ENCODE measurements around the gene ARPC5L. TPM values are rescaled to one million over a fixed set of nuclear protein-coding genes. Genes with fewer than 3 reads are reported as not detected.
A peak's percentile ranks its signal among the peaks of the same experiment; 100 is the strongest.

ARPC5L gene
- total and polyA plus RNA-seq, 2 of the 8 experiments (the other 6 are each of a cell fraction or from before 2014, with no cell fraction given): 34.1 to 50.6 TPM

DNA sequence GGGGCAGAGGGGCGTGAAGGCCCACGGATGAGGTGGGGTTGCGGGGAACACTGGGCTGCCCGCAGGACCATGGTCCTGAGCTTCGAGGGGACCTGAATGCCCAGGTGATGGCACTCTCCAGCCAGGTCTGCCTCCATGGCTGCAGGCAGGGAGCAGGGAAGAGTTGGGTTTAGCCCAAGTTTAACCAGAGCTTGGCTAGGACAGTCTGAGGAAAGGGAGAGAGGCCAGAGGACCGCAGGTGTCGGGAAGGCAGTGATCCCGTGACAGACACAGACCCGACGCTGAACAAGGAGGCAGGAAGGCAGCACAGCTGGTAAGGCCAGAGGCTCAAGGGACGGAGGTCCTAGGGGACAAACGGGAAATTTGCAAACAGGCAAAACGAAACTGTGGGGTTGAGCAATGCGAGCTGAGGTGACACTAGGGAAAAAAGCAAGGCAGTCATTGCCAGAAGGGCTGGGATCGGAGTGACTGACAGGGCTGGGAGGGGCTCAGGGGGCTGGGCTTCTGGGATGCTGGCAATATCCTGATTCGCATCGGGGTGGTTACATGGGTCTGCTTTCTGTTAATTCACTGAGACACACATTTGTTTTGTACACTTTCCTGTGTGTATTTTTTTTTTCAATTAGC lies 25.0 kb downstream of the ARPC5L start:
- FAIRE-seq: no peak
- H3K9ac ChIP-seq (replicated peaks in 1 of 4; ENCODE audit: extremely low read depth in 1 of 4, low read depth in 3 of 4, low read length in 3 of 4): no peak overlapping the region
- peak in 1 of 2 experiments; percentile 6; a peak in 1 of 4 replicates for TF ChIP-seq RAD21 (IDR thresholded peaks at IDR 0.05 in 1 of 2, conservative IDR thresholded peaks at IDR 0.05 in 1 of 2; ENCODE audit: low read depth in 2 of 2, low read length in 2 of 2)
- TF ChIP-seq CTCF (IDR thresholded peaks at IDR 0.05; ENCODE audit: control extremely low read depth in 1 of 3, insufficient read depth in 1 of 3, low read depth in 1 of 3, low read length in 3 of 3): peak in 1 of 3 experiments; percentile 7; a peak in 1 of 4 replicates
- TF ChIP-seq RBBP5 (IDR thresholded peaks at IDR 0.05; ENCODE audit: borderline replicate concordance, low read depth, low read length): no peak
- no peak for TF ChIP-seq EZH2 (IDR thresholded peaks at IDR 0.05; ENCODE audit: low read depth, low read length, severe bottlenecking)
- no peak for TF ChIP-seq SRF (IDR thresholded peaks at IDR 0.05; ENCODE audit: low read depth, low read length)
- no peak for TF ChIP-seq HDAC2 (IDR thresholded peaks at IDR 0.05; ENCODE audit: borderline replicate concordance in 1 of 2, low read depth in 2 of 2, low read length in 2 of 2)
- TF ChIP-seq JUN (IDR thresholded peaks at IDR 0.05; ENCODE audit: low read depth, low read length): no peak
- TF ChIP-seq CTBP2 (IDR thresholded peaks at IDR 0.05; ENCODE audit: borderline replicate concordance, insufficient read depth, insufficient read length, low read length): no peak

More for the DNA sequence above, 25.0 kb downstream of the ARPC5L start:
- no peak overlapping the region for H2AFZ ChIP-seq (ENCODE audit: low read length)
- H2BK120ac ChIP-seq (replicated peaks; ENCODE audit: low read depth, low read length): no peak overlapping the region
- H2BK12ac ChIP-seq (ENCODE audit: low read depth, low read length): no peak overlapping the region
- H3K9me3 ChIP-seq (ENCODE audit: insufficient read depth in 2 of 2, low read depth in 1 of 2, low read length in 1 of 2): no peaks in the 10 kb centered on the region; a peak in 1 of 4 replicates
- 95% methylated on average over 17 of the region's 17 CpGs; no CpG with 5 or more reads in 1 of the 2 experiments for WGBS, 2 experiments (ENCODE audit: extremely low coverage in 1 of 2, insufficient coverage in 1 of 2, insufficient read length in 1 of 2, insufficient replicate concordance in 2 of 2, low coverage in 1 of 2, low lambda C conversion rate in 2 of 2, missing lambda C conversion rate in 1 of 2)
- no peak overlapping the region for H3K4ac ChIP-seq (replicated peaks; ENCODE audit: insufficient read length, low read depth, low read length)
- H4K91ac ChIP-seq (replicated peaks; ENCODE audit: insufficient read length, low read length): no peak overlapping the region
- H2BK15ac ChIP-seq (ENCODE audit: low read length): no peak overlapping the region
- POLR2A ChIA-PET (ENCODE audit: partially characterized antibody): interaction anchor here (31.1 kb wide), 1 partner anchor 24 kb away, joined by 573 read pairs; the partner anchor contains the start of genes ARPC5L, RPL35 and WDR38
- H4K5ac ChIP-seq (ENCODE audit: insufficient read length, low read depth, low read length): no peak overlapping the region
- H4K20me1 ChIP-seq (replicated peaks in 1 of 2; ENCODE audit: control insufficient read depth in 1 of 2, insufficient read depth in 2 of 2, low read length in 2 of 2): peaks cover 0 to 2% of the 10 kb centered on the region in 2 experiments
- no peaks in the 10 kb centered on the region for H3K23me2 ChIP-seq (ENCODE audit: low read depth, low read length)
- CTCF ChIA-PET (ENCODE audit: partially characterized antibody): interaction anchor here (0.5 to 1.9 kb wide), 6 partner anchors 9 to 91 kb away, joined by 3 to 5 read pairs (median 3); partner anchors contain the start of gene WDR38
- no peak overlapping the region for H3K23ac ChIP-seq (ENCODE audit: insufficient read length)
- no peak for DNase-seq (ENCODE audit: low read depth in 1 of 2, low spot score in 2 of 2)
- no peak overlapping the region for H3K18ac ChIP-seq (ENCODE audit: extremely low read depth, low read length)
- no peak overlapping the region for H3K4me2 ChIP-seq (ENCODE audit: insufficient read depth in 1 of 2, low read depth in 2 of 2, low read length in 2 of 2)
- peaks cover 0 to 9% (median 3%) of the 10 kb centered on the region in 4 experiments; a peak in 6 of 7 replicates for H3K4me1 ChIP-seq (replicated peaks in 1 of 4; ENCODE audit: control insufficient read depth in 3 of 4, insufficient read depth in 4 of 4, low read length in 3 of 4)
- no peak overlapping the region for H3K4me3 ChIP-seq (ENCODE audit: extremely low read depth in 1 of 4, insufficient read depth in 2 of 4, low read depth in 3 of 4, low read length in 4 of 4)
- 0 out of 2 replicates have a peak, but pooled peaks cover 2% of the 10 kb centered on the region for H3K79me1 ChIP-seq (ENCODE audit: low read depth, low read length)
- peak overlapping the region; percentile 75; the same call in 1 of the 2 replicates for H2BK5ac ChIP-seq (ENCODE audit: low read depth, low read length)
- H2AK5ac ChIP-seq (ENCODE audit: low read depth, low read length): 0 out of 2 replicates have a peak overlapping the region, but pooled peaks have one; percentile 6
- no peaks in the 10 kb centered on the region; a peak in 1 of 8 replicates for H3K36me3 ChIP-seq (ENCODE audit: control insufficient read depth in 2 of 4, insufficient read depth in 4 of 4, low read length in 3 of 4)
- no peak overlapping the region; the same call in 1 of the 2 replicates for H3K27ac ChIP-seq (ENCODE audit: low read depth, low read length)
- peak overlapping the region; percentile 46; the same call in 1 of the 2 replicates for H4K8ac ChIP-seq (ENCODE audit: extremely low read depth, insufficient read depth, low read length)
- H3K79me2 ChIP-seq (ENCODE audit: control insufficient read depth in 1 of 2, insufficient read depth in 2 of 2, low read length in 2 of 2): no peaks in the 10 kb centered on the region
- no peak overlapping the region for H3K56ac ChIP-seq (replicated peaks; ENCODE audit: insufficient read length, low read depth, low read length)
- no peaks in the 10 kb centered on the region for H3K27me3 ChIP-seq (replicated peaks in 1 of 4; ENCODE audit: control insufficient read depth in 3 of 4, extremely low read depth in 1 of 4, insufficient read depth in 3 of 4, low read length in 3 of 4)
- H2BK20ac ChIP-seq (ENCODE audit: low read length): no peak overlapping the region
- no peak overlapping the region for H3K14ac ChIP-seq (ENCODE audit: insufficient read length)

Measured in H1 (cell line).